ENCODE data around the gene MATR3.

DNA sequence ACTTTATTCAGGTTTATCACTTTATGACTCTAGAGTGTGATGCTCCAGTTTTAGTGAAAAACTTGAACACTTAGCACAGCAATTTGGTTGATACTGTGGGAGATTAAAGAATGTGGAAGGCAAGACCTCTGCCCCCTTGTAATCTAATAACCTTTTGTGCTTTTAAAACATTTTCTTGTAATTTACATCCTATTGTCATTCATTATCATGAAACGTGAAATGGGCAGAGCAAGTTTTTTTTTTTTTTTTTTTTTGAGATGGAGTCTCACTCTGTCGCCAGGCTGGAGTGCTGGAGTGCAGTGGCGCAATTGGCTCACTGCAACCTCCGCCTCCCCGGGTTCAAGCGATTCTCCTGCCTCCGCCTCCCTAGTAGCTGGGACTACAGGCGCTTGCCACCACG is 49.9 kb downstream of the MATR3 start:
- TF ChIP-seq, protein P1, sequence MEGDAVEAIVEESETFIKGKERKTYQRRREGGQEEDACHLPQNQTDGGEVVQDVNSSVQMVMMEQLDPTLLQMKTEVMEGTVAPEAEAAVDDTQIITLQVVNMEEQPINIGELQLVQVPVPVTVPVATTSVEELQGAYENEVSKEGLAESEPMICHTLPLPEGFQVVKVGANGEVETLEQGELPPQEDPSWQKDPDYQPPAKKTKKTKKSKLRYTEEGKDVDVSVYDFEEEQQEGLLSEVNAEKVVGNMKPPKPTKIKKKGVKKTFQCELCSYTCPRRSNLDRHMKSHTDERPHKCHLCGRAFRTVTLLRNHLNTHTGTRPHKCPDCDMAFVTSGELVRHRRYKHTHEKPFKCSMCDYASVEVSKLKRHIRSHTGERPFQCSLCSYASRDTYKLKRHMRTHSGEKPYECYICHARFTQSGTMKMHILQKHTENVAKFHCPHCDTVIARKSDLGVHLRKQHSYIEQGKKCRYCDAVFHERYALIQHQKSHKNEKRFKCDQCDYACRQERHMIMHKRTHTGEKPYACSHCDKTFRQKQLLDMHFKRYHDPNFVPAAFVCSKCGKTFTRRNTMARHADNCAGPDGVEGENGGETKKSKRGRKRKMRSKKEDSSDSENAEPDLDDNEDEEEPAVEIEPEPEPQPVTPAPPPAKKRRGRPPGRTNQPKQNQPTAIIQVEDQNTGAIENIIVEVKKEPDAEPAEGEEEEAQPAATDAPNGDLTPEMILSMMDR (IDR thresholded peaks at IDR 0.05; ENCODE audit: low read depth, low read length), result no peak
- no peak for TF ChIP-seq EZH2phosphoT487 (IDR thresholded peaks at IDR 0.05; ENCODE audit: low read depth)

All from OCI-LY3 (cell line).